Left kidney (tissue), 2 donors: ENCODE results near the gene CBLC. TPM values are rescaled to one million over a fixed set of nuclear protein-coding genes. Genes with fewer than 3 reads are reported as not detected.

Experiments used
- DNase-seq: peaks from one replicate; pipeline ENCODE4 v3.0.0-alpha.2; 2013
- polyA plus RNA-seq: library from polyadenylated mRNA; unstranded; fragments of 120-200 nt; gene quantifications from one replicate; pipeline ENCODE4 v1.2.1, GENCODE V29; 2013; ENCODE audit not compliant: insufficient read length

Gene CBLC
- polyA plus RNA-seq, 1 donor, result 5.3 TPM

DNA sequence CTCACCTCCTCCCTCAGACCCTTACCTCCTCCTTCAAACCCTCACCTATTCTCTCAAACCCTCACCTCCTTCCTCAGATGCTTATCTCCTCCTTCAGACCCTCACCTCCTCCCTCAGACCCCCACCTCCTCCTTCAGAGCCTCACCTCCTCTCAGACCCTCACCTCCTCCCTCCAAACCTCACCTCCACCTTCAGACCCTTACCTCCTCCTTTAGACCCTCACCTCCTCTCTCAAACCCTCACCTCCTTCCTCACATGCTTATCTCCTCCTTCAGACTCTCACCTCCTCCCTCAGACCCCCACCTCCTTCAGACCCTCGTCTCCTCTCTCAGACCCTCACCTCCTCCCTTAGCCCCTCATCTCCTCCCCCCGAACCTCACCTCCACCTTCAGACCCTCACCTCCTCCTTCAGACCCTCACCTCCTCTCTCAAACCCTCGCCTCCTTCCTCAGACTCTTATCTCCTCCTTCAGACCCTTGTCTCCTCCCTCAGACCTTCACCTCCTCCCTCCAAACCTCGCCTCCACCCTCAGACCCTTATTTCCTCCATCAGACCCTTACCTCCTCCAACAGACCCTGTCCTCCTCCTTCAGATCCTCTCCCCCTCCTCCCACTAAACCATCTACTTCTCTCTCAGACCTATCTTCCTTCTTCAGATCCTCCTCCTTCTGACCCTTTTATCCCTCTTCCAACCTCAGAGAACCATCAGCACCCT is 31.6 kb upstream of the CBLC start:
- DNase-seq, result no peak

DNA sequence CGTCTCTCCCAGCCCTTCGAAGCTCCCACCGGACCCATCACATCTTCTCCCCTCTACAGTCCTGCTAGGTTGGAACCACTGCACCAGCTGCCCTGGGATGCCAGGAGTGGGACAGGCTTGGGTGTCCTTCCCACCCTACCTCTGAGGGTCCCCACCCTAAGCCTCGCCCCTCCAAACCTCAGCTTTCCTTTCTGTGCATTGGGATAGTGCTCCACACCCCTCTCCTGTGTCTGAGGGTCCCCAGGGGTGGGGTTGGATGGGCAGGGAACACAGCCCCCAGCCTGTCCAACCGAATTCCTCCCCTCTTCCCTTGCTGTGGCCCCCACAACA is 31.1 kb upstream of the CBLC start:
- no peak for DNase-seq

DNA sequence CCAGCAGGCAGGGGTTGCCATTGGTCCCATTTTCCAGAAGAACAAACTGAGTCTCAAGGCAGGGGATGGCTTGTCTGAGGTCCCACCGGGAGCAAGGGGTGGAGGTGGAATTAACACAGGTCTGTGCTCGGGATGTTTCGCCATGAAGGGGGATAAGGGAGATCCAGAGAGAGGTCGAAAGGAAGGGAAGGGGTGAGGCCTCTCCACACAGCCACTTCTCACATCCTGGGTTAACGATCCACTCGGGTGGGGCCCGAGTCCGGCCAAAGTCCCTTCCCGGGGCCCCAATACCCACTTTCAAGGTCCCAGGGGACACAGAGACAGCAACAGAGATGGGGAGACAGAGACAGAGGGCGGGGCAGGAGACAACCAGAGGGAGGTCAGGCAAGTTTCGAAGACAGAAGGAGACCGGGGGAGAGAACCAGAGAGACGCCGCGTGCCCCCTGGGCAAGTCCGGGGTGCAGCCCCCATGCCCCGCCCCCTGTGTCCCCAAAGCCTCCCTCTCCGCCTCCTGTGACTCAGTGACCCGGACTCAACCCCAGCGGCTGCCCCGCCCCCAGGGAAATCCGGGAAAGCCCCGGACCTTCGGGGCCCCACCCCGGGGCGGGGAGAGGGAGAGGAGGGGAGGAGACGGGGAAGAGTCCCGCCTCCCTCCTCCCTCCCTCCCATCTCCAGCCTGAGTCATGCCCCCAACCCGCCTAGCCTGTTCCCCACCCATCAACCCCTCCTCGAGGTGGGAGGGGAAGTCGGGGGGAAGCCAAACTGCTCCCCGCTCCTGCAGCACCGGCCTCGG is 30.5 kb upstream of the CBLC start:
- DNase-seq, result peak; percentile 77

DNA sequence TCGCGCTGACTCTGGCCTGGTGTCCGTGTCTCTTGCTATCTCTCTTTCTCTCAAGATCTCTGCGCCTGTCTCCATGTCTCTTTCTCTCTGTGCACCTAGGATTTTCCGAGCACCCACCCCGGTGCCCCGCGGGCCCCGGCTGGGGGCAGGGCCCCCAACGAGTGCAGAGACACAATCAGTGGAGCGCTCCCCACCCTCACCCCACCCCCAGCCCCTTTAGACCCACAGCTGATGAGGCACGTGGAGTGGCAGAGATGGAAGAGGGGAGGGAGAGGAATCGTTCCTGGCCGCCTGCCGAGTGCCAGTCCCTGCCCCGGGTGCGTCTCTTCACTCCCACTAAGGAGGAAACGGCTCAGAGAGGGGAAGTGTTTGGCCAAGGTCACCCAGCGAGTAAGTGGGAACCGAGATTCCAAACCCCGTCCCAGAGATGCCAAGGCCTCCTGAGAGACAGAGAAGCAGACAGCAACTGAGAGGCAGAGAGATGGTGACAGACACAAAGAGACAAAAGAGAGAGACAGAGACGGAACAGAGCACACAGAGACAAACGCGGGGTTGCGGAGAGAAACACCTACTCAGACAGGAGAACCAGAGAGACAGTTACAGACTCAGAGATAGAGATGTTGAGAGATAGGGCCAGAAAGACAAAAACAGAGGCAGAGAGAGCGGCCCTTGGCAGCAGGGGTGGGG is 29.8 kb upstream of the CBLC start:
- no peak for DNase-seq

DNA sequence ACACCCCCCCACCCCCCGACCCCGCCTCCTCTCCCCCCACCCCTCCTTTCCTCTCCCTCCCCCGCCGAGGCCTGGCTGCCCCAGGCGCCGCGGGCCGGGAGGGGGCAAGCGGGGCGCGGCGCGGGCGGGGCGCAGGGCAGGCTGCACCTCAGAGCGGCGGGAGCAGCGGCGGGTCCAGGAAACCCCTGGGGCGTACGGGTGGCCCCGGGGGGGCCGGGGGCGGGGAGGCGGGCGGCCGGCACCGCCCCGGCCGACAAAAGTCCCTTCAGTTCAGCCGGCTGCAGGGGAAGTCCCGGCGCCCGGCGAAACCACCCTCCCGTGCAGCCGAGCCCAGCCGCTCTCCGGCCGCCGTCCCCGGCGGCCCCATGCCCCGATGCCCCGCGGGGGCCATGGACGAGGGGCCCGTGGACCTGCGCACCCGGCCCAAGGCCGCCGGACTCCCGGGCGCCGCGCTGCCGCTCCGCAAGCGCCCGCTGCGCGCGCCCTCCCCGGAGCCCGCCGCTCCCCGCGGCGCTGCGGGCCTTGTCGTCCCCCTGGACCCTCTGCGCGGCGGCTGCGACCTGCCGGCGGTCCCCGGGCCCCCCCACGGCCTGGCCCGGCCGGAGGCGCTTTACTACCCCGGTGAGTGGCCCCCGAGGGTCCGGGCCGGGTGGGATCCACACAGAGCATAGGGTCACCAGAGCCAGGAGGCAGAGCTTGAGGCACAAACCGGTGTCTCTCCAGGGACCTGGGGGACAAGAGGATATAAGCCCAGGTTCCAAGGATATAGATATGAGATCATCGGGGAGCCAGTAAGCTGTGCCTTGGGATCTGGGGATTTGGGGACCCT is 29.1 kb upstream of the CBLC start, which contains the start of gene BCL3:
Gene BCL3, plus strand, starts transcription at position 283 of the 829 bp plus-strand sequence. Its CDS starts 83 bp downstream, at position 366.
- no peak for DNase-seq

DNA sequence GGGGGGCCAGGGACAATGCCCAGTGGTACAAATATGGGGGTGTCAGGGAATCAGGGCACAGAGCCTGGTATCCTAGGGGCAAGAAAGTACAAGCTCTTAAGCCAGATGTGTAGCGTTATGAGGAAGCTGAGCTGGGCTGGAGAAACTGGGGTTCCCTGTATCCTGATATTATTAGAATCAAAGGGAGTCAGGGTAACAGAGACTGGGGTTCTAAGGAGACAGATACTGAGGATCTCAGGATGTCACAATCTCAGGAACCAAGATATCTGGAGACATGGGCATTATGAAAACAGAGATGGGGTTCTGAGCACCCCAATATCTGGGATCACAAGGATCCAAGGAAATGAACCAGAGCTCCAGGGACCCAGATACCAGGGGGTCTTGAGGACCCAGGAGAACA is 28.4 kb upstream of the CBLC start:
- no peak for DNase-seq

DNA sequence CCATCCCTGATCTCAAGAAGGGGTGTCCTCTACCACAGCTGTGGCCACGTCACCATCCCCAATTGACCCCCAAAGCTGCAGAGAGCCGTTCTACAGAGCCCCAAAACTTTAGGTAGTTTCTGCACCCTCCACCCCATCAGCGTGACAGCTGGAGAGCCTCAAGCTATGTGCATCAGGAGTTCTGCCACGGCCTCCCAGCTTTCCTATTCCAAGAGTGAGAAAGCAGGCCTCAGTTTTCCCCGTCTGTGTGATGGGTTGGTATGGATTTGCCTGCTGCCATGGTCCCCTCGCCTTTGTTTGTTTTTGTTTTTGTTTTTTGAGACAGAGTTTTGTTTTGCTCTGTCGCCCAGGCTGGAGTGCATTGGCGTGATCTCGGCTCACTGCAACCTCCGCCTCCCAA is 27.7 kb upstream of the CBLC start:
- DNase-seq, result no peak

DNA sequence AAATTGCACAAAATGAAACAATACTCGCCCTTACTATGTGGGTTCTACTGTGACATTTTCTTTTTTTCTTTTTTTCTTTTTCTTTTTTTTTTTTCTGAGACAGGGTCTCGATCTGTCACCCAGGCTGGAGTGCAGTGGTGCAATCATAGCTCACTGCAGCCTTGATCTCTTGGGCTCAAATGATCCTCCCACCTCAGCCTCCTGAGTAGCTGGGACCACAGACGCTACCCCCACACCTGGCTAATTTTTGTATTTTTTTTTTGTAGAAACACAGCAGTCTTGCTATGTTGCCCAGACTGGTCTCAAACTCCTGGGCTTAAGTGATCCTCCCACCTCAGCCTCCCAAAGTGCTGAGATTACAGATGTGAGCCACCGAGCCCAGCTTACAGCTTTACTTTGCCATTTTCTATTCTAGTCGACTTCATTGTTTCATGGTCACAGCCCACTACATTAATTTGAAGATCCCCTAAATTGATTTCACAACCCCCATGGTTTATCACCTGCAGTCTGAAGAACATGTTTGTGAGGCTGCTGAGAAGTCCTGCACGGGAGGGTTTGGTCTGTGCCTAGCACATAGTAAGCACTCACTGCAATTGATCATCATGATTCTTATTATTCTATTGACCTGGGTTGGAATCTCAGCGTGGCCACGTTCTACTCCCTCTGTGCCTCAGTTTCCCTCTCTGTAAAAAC is 25.4 kb upstream of the CBLC start:
- DNase-seq, result no peak

DNA sequence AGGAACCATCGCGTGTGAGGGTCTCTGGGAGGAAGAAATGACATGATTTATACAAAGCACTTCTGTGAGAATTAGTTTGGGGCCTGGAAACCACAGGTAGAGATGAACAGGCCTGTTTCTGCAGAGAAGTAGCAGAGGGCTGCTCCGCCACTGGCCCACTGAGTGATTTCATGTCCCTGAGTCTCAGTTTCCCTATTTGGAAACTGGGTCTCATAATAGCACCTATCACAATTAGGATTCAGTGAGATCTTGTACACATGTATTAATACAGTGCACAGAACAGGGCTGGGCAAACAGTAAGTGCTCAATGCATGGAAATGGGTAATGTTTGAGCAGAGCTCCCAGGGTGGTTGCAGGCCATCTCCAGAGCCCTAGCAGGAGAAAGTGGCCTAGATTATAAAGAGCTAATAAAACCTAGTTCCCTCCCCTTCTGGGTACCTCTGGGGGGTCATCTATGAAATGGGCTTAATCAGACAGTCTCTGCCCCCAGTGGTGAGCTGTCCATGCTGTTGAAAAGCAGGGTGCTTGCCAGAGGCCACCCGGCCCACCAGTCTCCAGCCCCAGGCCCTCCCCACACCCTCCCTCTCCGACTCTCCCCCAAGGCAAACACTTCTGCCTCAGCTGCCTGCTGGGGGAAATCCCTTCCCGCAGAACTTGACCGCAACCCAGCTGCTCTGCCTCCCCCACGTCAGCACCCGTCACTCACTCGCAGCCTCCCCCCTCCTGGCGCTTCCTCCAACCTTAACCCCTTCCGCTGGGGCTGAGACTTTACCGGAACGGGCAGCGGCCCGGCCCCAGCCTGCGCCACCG is 24.7 kb upstream of the CBLC start:
- DNase-seq, result peak; percentile 79

DNA sequence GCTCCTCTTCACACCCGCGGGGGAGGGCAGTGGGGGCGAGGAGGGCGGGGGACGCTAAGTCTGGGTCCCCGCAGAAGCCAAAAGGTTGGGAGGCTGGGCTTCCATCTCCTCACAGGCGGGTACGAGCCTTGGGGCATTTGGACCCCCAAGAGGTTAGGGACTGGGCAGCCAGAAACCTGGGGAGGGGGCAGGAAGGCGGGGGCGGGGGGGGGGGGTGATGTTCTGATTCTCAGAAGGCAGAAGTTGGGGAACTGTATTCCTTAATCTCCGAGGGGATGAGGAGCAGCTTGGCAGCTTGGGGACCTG is 24.1 kb upstream of the CBLC start:
- no peak for DNase-seq

DNA sequence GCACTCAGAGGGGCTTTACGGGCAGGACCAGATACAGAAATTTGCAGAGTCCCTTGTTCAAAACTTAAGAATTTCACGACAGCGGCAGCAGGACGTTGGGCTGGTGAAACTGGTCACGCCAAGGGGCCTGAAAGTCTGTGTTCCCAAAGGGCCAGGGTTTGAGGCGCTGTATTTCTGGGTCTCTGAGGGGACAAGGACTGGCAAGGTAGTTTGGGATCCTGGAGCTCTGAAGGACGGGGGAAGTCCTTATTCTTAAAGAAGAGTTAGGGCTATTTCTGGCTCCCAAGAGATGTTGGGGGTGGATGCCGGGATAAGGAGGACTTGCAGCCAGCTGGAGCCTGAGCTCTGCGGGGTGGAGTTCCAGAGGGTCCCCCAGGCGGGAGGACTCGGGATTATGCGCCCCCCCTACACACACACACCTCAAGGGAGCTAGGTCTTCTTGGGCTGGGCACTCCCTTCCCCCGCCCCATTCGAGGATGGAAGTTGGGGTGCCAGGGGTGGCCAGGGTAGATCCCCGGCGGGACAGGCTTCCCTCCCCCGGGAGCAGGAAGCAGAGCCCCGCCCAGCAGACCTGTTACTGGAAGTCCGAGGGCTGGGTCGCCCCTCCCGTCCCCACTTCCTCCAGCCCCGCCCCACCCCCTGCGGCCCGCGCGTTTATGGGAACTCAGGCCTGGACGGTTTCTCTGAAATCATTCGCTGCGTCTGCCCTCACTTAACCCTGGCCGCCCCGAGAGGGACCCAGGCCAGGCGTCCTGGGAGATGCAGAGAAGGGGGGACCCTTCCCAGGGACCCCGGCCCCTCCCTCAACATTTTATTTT is 23.5 kb upstream of the CBLC start:
- no peak for DNase-seq

DNA sequence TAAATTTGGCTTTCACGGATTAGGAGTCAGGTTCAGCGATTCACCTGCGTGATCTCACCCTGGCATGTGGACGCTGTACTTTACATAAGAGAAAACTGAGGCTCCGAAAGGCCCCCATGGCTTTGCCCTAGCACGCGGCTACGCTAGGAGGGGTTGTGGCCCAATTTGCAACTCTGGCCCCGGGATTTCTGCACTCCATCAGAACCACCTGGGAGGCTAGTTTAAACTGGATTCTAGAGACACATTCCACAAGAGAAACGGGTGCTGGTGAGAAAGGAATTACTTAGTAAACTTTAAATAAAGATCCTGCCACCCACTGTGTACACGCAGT is 23.0 kb upstream of the CBLC start:
- DNase-seq, result no peak

DNA sequence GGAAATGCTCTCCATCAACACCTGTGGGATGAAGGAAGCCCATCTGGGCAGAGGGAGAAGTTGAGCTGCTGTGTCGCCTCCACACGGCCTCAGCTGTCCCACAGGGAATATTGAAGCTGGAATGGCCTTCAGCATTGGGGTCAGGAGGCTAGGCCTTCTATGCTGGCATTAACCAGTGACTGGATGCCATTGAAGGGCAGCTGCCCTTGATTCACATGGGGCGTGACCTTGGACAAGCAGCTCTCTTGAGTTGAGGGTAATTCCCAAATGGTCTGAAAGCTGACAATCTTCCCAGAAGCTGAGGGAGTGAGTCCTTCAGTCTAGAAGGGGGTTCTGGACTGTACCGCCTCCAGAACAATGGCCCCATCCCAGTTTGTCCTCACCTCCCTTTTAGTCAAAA is 22.5 kb upstream of the CBLC start:
- DNase-seq, result no peak

DNA sequence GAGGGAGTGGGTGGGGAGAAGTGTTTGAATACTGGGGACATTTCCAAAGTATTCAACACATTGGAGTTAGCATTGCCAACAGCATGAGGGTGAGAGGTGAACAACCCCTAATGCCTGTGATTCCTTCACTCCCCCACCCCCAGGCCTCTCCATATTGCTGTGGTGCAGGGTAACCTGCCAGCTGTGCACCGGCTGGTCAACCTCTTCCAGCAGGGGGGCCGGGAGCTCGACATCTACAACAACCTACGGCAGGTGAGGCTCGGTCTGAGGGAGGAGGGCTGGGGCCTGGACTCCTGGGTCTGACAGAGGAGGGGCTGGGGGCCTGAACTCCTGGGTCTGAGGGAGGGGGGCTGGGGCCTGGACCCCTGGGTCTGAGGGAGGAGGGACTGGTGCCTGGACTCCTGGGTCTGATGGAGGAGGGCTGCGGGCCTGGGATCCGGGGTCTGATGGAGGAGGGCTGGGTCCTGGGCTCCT is 21.6 kb upstream of the CBLC start:
- no peak for DNase-seq

DNA sequence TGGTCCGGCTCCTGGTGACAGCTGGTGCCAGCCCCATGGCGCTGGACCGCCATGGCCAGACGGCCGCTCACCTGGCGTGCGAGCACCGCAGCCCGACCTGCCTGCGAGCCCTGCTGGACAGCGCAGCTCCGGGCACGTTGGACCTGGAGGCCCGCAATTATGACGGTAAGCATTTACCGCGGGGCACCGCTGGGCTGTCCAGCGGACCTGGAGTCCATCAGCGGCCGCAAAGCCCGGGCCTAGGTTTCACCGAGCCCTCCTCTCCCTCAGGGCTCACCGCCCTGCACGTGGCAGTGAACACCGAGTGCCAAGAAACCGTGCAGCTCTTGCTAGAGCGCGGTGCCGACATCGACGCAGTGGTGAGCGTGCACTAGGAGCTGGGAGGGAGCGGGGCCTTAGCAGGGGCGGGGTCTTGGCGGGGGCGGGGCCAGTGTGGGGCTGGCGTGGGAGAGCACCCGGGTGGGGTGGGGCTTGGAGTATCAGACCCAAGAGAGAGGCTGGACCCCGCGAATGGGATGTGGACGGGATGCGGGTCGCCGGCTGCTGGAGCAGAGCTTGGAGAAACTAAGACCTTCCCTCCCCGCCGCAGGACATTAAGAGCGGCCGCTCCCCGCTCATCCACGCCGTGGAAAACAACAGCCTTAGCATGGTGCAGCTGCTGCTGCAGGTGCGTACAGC is 20.5 kb upstream of the CBLC start:
- no peak for DNase-seq

DNA sequence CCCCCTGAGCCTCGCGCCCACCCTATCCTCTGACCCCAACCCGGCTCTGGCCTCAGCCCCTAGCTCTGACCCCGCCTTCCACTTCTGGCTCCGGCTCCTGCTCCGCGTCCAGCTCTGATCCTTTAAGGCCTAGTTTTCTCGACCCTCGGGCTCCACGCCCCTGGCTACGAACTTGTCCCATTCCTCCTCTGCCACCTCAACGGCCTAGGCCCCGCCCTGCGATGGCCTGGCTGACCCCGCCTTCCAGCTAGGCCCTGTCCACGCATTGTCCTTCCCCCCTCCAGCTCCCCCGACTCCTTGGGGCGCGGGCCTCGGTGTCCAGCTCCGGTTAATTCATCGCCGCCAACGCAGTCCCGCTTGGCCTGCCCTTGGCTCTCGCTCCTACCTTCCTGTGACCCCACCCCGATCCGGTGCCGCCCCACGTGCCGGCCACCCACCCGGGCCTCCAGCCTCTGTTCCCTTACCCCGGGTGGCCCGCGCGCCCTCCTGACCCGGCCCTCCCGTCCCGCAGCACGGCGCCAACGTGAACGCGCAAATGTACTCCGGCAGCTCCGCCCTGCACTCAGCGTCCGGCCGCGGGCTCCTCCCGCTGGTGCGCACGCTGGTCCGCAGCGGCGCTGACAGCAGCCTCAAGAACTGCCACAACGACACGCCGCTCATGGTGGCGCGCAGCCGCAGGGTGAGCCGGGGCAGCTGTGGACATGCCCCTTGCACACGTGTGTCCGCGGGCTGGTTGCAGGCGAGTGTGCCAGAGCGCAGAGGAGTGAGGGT is 19.8 kb upstream of the CBLC start:
- DNase-seq, result no peak

DNA sequence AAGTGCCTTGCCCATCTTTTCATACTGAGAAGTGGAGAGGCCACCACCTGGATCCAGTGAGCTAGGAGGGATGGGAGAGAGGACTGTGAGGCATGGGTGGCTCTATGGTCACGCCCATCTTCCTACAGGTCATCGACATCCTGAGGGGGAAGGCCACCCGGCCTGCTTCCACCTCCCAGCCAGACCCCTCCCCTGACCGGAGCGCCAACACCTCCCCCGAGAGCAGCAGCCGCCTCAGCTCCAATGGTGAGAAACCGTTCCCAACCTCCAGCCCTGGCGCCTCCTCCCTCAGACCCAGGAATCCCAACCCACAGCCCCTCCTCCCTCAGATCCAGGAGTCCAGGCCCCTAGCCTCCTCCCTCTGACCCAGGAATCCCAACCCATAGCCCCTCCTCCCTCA is 19.1 kb upstream of the CBLC start:
- no peak for DNase-seq

DNA sequence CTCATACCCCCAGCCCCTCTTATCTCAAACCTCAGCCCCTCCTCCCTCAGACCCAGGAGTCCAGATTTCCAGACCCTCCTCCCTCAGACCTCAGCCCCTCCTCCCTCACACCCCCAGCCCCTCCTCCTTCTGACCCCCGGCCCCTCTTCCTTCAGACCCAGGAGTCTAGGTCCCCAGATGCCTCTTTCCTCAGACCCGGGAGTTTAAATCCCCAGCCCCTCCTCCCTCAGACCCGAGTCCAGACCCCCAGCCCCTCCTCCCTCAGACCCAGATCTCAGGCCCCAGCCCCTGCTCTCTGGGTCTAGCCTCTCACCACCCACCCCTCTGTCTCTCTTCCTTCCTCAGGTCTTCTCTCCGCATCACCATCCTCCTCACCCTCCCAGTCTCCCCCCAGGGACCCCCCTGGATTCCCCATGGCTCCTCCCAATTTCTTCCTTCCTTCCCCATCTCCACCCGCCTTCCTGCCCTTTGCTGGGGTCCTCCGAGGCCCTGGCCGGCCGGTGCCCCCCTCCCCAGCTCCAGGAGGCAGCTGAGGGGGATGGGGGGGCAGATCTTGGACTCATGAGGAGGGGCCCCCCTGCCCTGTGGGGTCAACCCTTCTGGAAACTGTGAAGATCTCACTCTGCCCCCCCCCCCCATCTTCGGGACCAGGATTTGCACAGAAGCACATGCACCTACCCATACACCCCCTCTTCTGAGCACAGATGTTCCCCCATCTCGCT is 18.4 kb upstream of the CBLC start:
- no peak for DNase-seq
